GM21360 (cell line): ENCODE measurements around the gene ACTL10.

Experiments used
- ATAC-seq: cut with Tn5 transposase; IDR thresholded peaks from one replicate; pipeline ENCODE4 v1.9.1; 2021; ENCODE audit warnings: mild to moderate bottlenecking, moderate library complexity; ENCODE audit not compliant: unreplicated experiment

Gene ACTL10

DNA sequence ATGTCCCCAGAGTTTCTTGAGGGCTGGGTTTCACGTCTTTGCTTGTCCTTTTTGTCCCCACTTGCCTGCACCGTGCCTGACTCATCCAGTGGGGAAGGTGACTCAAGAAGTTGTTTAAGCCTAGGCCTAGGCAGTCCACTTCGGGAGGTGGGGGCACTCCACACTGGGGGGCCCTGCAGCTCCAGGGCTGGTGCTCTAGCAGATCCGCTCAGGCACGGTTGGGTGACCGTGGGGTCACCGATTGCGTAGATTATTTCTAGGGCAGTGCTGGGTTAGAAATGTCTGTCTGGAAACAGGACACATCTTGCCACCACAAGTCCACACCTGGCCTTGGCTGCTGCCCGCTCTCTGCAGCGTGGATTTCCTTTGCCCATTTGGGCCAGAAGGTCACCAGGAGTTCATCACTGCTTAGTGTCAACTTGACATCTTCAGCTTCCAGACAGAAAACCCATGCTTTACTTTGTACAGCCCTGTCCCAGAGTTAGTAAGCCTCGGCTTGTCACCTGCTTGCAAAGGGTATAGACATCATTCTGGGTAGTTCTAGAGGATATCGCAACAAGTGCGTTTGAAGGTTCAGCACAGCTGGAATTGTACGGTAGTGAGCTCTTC is 18.2 kb upstream of the ACTL10 start:
- no peak for ATAC-seq

DNA sequence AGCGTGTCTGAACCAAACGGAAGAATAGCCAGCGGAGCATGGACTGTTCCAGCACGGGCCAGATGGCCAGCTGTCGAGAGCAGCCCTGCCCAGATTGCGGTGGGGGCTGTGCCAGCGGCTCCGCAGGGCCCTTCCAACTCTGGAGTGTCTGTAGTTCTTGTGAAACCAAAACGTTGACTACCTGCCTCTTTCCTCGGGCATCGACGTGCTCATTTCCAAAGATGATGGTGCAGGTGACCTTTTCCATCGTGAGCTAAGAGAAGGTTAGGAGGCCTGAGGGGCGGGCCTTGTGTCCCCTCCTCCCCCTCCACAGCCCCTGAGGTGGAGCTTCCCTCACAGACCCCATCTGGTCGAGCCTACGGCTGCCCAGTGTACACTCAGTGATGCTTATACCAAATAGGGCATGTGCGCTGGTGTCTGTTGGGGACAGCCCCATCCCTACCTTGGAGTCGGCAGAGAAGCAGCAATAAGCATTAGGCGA is 17.5 kb upstream of the ACTL10 start:
- no peak for ATAC-seq

DNA sequence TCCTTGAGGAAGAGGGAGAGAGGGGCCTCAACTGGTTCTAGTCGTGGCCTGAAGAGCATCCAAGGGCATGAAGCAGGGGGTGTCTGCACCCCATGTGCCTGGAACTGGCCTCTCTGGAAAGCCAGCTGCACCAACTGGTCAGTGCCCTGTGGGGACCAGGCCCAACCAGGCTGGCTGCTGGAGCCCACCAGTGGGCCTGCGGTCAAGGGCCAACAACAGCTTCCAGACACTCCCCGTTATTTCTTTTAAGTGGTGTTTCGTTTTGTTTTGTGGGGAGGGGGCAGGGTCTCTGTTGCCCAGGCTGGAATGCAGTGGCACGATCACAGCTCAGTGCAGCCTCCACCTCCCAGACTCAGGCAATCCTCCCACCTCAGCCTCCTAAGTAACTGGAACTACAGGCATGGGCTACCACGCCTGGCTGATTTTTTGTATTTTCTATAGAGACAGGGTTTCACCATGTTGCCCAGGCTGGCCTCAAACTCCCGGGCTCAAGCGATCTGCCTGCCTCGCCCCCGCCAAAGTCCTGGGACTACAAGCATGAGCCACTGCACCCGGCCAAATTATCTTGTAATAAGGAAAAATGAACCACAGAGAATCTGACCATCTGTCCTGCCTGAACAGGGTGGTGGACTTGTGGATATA is 16.5 kb upstream of the ACTL10 start:
- no peak for ATAC-seq

DNA sequence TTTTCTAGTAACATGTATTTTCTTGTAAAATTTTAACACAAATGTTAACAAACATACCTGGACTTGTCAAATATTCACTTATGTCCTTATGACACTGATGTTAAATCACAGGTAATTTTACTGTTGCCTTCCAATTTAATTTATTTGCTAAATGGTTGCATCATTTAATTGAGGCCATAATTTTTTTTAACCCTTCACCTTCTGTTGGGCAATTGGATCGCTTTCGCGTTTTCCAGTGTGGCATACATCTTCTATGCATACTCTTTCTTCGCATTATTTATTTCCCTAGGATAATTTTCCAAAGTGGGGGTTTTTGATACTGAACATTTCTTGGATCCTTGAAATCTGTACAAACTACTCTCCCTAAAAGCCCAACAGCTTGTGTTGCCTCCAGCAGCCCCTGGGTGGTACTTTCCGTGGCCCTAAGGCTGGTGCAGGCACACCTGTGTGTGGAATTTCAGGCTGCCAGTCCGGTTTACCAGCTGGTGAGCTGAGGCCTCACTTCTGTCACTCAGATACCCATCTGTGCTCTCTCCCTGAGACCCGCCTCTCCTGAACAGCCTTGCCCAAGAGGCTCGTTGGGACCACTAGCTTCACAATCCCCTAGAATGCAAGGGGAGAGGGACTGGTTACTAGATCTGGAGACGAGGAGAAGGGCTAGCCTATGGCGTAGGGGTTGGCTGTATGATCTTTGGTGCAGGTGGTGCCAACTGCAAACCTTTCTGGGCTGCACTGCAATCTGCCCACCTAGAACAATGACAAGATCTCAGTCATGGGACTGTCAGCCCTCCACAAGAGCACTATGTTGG is 15.8 kb upstream of the ACTL10 start:
- no peak for ATAC-seq

DNA sequence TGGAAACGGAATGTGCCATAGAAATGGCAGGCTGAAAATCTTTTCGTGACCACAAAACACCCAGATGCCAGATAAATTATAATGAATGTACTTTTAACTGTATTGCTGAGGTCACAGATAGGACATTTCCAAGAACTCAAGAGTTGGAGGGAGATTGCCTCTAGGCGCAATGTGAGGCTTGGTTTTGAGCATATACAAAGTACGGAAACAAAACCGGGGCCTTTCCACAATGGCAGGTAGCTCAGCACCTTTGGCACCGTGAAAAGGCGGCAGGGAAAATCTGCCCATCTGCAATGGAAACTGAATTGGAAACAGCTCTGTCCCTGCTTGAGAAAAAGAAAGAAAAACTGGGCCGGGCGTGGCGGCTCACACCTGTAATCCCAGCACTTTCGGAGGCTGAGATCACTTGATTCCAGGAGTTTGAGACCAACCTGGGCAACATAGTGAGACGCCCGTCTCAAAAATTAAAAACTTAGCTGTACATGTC is 15.1 kb upstream of the ACTL10 start:
- ATAC-seq, result no peak

DNA sequence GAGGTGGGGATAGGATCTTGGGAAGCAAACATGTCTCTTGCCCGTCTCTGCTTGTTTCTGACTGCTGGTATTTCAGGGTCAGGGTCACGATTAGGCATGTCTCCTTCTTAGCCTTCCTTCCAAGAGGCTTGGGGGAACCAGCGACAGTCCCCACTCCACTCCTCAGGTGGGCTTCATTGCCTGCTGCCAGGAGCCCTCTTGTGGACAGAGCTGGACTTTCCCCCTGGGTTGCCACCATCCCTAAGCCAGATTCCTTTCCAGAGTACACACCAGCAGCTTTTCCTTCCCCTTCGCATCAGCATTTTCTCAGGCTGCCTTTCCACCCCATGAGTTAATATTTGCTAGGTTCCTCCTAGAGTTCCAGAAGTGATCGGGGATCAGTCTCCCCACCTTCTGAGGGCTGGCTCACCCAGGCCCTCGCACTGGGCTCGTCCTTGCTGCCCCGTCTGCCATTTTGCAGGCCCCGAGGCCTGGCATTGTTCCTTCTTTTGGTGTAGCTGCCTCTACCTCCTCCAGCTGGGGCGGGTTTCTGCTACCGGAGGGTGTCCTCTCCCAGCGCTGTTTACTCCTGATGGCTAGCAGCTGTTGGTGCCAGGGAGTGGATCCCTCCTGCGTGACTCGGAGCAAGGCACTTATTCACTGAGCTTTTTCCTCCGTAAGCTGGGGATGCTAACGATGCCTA is 13.4 kb upstream of the ACTL10 start:
- ATAC-seq, result no peak

DNA sequence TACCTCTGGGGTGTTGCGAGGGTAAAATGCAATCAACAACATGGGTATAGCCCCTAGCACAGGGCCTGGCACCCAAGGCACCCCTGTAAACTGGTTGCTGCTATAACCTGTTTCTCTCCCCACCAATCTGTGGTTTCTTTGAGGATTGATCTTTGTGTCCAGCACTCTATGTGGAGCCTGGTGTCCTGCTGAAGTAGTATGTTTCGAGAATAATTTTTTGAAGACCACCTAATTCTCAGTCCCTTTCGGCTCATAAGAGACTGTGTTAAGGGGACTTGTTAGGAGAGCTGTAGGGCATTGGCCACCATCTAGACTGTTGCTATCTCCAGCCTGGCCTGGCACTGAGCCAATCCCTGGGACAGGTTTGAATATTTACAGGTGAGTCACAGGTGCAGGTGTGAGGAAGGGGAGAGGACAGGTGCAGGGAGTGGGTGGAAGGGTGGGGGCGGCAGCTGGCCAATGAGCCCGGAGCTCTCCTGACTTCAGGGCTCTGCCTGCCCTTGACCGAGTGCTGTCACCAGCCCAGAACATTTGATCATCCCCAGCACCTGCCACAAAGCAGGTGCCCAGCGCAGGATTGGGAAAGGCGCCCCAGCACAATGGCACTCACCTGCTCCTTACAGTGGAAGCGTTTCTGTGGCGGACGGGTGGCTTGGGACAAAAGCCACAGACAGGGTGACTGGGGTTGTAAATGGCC is 12.7 kb upstream of the ACTL10 start:
- ATAC-seq, result no peak

DNA sequence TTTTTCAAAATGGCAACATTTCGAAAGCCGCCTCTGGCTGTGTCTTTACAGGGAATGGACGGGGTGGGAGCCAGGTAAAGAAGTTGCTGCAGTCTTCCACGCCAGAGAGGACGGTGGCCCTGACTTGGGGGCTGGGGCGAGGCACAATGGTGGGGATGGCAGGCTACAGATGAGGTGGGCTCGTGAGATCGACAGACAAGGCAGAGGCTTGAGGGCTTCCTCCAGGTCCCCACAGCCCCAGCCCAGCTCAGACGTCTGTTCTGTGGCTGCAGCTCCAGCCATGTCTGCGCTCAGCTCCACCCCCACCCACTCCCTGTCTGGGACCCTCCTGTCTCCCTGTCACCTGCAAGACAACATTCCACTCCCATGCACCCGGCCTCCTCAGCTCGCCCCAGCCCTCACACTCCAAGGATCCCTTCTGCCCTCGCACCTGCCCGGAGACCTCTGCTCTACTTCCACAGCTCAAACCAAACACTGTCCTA is 12.0 kb upstream of the ACTL10 start:
- no peak for ATAC-seq

DNA sequence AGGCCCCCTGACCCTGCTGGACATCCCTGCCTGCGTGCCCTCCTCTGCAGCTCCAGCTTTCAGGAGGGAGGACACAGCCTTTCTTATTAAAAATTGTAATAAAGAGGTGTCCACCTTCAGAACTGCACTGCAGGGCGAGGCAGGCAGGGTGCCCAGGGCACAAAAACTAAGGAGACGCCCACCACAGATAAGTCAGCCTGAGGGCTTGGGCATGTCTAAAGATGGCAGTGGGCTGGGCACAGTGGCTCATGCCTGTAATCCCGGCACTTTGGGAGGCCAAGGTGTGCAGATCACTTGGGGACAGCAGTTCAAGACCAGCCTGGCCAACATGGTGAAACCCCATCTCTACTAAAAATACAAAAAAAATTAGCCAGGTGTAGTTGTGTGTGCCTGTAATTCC is 11.6 kb upstream of the ACTL10 start:
- no peak for ATAC-seq

DNA sequence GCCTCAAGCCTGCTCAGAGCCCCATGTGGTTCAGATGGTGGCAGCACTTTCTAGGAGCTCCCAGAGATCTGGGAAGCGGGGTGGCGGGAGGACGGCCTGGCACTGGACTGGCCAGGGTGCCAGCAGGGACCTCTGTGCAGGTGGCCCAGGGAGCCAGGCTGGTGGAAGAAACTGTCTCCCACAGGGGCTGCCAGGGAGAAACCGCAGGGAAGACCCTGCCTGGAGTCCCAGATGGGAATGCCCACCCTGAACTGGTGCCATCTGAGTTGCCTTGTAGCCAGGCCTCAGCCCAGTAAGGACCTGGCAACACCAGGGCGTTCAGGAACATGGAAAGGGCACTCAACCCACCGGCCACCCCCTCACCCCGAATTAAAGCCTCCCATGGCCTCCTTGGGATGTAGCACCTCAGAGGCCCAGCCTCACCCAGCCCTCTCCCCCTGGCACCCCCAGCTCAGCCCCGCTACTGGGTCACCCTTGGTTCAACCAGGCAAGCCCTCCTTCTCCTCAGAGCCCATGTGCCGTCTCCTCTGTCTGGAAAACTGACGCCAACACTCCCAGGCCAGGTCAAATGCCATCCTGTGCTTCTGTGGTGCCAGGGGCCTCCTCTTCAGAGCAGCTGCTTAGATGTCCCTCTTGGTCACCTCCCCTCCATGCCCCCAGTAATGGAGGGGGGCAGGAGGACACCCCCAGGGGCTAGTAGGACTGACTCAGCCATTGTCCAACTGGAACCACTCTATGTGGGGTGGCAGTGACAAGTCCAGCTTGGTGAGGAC is 10.5 kb upstream of the ACTL10 start:
- no peak for ATAC-seq

DNA sequence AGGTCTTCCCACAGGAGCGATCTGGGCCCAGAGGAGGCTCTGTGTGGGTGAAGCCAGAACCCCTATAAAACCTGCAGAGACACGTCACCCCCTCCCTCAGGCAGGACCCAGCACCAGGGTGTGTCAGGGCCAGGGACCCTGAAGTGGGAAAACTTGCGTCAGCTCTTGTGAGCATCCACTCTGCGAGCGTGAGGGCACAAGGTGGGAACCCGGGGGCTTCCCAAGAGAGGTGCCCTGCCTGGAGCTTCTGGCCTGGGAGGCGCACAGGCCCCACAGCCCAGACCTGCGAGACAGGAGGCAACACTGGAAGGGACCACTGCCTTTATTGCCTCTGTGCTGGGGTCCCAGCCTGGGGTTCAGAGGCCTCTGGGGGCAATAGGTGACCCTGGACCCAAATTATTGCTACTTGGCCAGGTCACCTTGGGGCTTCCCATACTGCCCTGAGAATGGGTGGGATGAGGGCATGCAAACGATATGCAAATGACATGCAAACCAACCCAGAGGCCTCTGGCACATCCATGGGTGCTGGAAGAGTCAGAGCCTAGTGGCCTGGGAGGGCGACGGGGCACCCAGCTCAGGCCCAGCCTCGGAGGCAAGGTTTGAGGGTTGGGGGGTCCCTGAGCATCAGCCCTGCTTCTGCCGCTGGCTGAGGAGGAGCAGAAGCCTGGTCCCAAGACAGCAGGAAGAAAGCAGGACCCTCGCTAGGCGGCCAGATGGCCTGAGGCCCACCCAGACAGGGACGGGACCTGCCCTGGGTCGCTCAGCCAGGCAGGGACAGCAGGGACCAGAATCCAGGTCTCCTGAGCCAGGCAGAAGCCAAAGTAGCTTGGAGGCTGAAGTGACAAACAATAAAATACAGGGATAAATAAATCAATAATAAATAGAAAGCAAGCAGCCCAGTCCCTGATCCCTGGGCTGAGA is 9.7 kb upstream of the ACTL10 start:
- ATAC-seq, result no peak

DNA sequence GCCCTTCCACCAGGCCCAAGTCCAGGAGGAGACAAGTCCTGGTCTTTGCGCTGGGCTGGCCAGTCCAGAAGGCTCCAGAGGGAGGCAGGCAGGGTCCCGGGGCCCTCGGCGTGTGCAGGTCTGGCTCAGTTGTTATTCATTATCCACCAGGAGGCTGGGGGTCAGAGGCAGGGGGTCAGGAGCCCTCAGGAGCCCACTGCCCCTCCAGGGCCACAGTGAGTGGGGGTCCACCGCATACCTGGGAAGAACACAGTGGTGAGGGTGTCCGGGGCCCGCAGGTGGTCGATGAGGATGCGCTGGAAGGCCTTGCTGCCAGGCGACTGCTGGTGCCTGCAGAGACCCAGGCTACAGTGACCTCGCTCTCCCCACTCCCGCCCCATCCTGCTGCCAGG is 9.0 kb upstream of the ACTL10 start:
- no peak for ATAC-seq

DNA sequence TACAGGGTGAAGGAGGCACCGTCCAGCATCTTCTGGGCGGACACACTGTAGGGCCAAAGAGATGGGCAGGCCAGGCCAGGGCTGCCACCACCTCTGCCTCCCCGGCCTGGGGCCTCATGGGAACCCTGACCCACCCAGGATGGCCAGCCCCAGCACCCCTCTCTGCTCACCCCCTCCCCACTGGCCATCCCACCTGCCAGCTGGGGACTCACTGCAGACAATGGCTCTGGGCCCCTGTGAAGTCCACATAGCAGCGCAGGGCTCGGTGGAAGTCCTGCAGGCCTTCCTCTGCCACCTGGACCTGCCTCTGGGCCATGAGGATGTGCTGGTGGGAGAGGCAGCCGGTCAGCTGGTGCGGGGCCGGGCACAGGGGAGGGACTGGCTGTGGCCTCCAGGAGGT is 8.2 kb upstream of the ACTL10 start:
- ATAC-seq, result no peak

DNA sequence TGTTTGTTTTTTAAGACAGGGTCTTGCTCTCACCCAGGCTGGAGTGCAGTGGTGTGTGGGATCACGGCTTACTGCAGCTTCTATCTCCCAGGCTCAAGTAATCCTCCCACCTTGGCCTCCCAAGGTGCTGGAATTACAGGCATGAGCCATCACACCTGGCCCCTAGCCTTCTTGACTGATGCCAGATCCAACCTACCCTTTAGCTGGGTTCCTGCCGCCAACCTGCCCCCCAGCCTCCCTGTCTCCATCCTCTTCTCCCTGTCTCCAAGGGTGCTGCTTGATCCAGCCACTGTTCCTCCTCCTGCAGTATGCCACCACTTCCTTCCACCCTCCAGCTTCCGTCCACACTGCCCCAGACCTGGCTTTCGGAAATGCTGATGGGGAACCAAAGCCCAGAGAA is 7.8 kb upstream of the ACTL10 start:
- no peak for ATAC-seq

DNA sequence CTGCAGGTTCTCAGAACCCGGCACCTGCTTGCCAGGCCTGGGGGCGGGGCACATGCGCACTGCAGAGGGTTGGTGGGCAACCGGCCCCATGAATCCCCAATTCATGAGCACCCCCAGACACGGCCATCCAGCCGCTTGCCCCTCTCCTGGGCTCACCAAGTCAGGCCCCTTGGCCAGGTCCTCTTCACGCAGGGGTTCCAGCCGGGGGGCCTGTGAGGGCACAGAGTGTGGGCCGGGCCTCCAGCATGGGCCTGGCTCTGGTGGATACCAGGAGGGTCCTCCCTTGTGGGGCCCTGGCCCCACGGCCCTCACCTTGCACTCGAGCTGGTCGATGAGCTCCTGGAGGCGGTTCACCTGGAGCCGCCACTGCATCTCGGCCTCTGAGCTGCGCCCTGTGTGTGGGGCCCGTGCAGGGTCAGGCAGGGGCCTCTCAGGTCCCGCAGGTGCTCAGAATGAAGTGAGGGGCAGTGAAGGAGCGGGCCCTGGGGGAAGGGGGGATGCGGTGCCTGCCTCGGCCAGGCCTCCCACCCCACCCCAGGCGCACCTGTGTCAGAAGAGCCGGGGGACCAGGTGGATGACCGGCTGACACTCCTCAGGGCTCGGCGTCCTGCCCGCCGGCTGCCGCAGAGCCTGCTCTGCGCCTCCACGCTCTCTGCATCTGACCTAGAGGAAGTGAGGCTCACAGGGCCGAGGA is 7.3 kb upstream of the ACTL10 start:
- no peak for ATAC-seq

DNA sequence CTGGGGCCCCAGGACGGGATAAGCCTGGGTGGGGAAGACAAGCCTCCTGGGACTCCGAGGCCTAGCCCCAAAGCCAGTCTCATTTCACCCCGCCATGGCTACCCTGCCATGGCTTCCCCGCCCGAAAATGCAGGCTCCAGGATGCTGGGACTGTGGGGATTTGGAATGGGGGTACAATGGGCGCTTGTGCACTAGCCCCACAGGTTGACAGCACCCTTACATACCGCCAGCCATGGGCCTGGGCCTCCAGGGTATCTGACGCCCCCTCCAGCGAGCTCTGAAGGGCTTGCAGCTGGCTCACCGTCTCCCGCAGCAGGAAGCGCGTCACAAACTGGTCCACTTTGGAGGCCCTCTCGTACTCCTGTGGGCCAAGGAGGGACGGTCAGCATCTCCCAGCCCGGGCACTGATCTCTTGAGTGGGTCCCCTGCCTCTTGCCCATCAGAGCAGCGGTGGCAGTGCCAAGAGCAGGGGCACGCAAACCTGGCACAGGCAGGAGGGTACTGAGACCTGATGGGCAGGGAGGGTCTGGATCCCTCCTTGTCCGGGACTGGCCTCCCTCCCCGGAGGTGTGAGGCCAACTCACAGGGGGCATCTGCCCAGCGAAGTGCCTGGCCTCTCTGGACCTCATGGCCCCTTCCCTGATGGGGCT is 6.6 kb upstream of the ACTL10 start:
- no peak for ATAC-seq

DNA sequence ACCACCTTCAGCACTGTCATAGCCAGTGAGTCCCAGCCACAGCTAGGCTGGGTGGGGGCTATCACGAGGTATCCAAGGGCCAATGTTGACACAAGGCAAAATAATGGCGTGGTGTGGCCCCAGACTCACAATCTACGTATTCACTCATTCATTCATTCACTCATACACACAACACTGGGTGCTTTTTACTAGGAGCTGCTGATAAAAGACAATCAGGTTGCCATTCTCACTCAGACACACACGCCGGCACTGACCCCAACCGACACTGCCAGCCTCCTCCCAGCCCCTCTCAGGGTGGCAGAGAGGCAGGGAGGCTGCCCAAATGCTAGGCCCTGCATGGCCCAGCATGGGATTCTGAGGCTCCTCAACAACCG is 6.1 kb upstream of the ACTL10 start:
- ATAC-seq, result no peak

DNA sequence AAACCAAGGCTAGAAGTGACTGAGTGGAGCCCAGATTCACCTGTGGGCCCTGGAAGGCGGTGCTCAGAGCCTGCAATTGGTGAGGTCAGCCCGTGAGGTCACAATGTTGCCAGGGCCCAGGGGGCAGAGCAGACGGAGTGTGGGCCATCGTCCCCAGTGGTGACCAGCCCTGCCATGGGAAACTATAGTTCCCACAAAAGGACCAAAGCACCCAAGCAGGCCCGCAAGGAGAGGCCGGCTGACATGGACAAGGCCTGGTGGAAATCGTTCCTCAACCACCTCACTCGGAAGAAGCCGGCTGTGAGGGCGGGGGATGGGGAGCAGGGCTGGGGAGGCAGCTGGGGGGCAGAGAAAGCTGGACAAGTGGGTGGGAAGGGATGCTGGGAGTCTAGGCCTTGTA is 4.6 kb upstream of the ACTL10 start, which contains the start of gene C20orf144:
TSS of gene C20orf144 (plus strand) at position 156 of the 400 bp plus-strand sequence. CDS start at position 175, 19 bp downstream.
- no peak for ATAC-seq
